Cardiac fibroblast (primary cell): ENCODE data around the gene MAP3K8.

Experiments
- DNase-seq, 2 donors: peaks; one replicate each; pipeline versions ENCODE4 v3.0.0 to v3.0.0-alpha.2; 2010; ENCODE audit warnings: low read depth in 2 of 2
- H3K4me3 ChIP-seq, 2 donors: replicated peaks in 1 of 2; 1 replicate in 1 of 2; 2 replicates in 1 of 2; pipeline ENCODE4 v1.5.1; 2011; ENCODE audit warnings: low read depth in 2 of 2, low read length in 2 of 2, mild to moderate bottlenecking in 2 of 2, moderate library complexity in 1 of 2
- TF ChIP-seq, protein P1 (sequence below): IDR thresholded peaks from one replicate; pipeline ENCODE4 v1.5.1; 2011; ENCODE audit warnings: low read depth, mild to moderate bottlenecking, low read length, inconsistent platforms

MAP3K8 gene

DNA sequence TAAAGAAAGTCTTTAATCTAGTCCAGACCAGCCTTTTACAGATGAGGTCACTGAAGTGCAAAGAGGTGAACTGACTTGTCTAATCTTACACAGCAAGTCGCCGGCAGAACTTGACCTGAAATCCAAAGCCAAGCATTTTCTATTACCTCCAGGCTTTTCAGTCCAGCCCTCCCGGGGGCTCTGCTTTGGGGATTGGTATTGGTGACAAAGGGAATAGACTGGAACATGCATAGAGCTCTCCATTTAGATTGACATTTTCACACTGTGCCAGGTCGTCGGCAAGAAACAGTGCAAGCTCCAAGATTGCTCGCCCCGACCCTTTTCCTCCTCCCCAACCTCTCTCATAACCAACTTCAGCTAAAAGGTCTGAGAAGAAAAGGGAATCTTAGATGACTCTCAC is 42.7 kb upstream of the MAP3K8 start:
- H3K4me3 ChIP-seq: no peak overlapping the region
- TF ChIP-seq, protein P1, sequence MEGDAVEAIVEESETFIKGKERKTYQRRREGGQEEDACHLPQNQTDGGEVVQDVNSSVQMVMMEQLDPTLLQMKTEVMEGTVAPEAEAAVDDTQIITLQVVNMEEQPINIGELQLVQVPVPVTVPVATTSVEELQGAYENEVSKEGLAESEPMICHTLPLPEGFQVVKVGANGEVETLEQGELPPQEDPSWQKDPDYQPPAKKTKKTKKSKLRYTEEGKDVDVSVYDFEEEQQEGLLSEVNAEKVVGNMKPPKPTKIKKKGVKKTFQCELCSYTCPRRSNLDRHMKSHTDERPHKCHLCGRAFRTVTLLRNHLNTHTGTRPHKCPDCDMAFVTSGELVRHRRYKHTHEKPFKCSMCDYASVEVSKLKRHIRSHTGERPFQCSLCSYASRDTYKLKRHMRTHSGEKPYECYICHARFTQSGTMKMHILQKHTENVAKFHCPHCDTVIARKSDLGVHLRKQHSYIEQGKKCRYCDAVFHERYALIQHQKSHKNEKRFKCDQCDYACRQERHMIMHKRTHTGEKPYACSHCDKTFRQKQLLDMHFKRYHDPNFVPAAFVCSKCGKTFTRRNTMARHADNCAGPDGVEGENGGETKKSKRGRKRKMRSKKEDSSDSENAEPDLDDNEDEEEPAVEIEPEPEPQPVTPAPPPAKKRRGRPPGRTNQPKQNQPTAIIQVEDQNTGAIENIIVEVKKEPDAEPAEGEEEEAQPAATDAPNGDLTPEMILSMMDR: no peak
- DNase-seq: no peak

DNA sequence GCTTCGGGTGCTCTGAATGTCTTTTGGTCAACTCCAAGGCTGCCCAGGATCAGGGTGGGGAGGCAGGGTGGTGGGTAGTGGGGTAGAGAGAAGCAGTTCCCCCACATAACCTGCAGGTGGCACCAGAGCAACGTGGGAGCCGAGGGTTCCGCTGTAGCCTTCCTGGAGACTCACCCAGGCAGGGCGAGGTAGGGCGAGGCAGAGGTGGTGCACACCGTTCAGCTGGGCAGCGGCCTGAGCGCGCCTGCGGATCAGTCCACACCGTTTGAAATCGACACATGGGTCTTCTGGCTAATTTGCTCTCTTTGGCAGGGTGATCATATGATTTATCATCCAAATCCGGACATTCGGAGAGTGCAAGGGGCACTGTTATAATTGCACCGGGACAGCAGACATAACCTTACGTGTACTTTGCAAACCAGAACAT is 41.4 kb upstream of the MAP3K8 start:
- DNase-seq: peak; percentile 67 to 69
- no peak overlapping the region for H3K4me3 ChIP-seq

DNA sequence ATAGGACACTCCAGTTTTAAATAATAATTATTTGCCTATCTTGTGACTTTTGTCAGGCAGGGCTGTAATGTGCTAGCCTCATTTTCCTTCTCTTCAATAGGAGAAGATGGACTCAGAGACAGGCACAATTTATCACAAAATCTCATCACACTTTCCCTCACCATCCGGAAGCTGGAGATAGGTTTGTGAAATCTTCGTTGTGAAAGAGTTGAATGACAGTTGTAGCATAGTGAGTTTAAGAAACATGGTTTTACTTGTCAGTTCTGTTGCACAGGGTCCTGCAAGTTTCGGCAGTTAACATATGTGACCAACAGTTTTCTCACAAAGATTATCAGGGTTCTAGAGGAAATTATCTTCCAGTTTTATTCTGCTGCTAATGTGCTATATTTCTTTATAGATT is 37.7 kb upstream of the MAP3K8 start:
- TF ChIP-seq, protein P1: no peak
- no peak for DNase-seq

More for the DNA sequence above, 41.4 kb upstream of the MAP3K8 start:
- TF ChIP-seq, protein P1: peak; percentile 95

DNA sequence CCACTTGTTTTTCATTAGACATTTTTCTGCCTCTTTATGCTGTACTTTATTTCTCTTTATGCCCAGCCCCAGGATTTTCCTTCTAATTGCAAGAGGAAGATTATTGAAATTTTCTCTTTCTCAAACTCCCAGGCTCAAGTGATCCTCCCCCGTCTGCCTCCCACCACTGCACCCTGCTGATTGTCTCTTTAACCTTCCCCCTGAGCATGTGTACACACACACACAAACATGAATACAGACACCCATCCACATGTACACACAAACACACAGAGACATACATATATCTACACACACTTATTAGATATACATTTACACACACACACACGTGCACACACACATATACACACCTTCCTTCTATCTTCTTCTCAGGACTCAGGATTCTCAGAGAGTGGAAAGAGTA is 37.3 kb upstream of the MAP3K8 start:
- H3K4me3 ChIP-seq: no peak overlapping the region
- DNase-seq: no peak
- TF ChIP-seq, protein P1: no peak

More for the DNA sequence above, 37.7 kb upstream of the MAP3K8 start:
- H3K4me3 ChIP-seq: no peak overlapping the region

DNA sequence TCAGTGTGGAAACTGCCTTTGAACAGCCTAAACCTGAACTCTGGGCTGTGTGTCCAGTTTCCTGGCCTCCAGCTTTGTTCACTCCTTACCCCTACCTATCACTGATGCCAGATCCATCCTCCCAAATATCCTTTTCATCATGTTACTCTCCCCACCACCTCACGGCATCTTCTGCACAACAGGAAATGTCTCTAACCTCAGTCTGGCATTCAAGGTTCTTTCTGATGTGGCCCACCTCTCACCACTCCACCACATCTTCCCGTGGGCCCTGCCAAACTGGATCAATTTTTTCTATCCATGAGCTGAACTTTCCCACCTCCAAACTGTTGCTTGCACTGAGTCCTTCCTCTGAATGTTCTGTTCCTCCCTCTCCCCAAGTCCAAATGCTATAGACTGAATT is 35.8 kb upstream of the MAP3K8 start:
- H3K4me3 ChIP-seq: no peak overlapping the region
- TF ChIP-seq, protein P1: no peak
- no peak for DNase-seq

DNA sequence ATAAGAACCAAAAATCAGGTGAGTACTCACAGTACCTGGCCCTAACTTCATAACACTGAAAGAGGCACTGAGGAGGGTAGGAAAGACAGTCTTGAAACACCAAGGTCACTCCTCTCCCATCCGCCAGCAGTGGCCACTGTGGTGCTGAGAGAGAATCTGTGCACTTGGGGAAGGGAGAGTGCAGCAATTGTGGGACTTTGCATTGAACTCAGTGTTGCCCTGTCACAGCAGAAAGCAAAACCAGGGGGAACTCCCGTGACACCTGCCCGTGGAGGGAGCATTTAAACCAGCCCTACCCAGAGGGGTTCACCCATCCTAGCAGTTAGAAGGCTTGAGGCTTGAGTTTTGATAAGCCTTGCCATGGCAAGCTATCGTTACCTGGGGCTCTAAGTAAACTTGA is 35.2 kb upstream of the MAP3K8 start:
- H3K4me3 ChIP-seq: no peak overlapping the region
- no peak for DNase-seq
- TF ChIP-seq, protein P1: no peak

DNA sequence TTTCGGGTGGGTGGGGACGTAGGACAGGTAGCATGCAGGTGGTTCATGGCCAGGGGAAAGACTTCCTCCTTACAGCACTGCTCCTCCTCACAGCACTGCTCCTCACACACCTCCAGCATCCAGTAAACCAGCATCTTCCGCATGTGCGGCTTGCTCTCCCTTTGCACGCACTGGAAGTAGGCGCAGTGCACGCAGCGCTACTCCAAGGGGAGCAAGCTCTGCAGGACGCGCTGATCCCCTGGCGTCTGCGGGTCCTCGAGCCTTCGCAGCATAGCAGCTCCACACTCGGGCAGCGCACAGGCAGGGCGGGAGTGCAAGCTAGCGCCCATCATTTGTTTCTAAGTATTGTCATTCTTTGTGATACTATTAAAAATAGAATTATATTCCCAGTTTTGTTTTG is 30.5 kb upstream of the MAP3K8 start:
- H3K4me3 ChIP-seq: no peak overlapping the region
- TF ChIP-seq, protein P1: no peak
- no peak for DNase-seq
